Brain microvascular endothelial cell (primary cell): Measurements from ENCODE around the gene DCAF11.

ENCODE experiments used
- DNase-seq: peaks from one replicate; pipeline ENCODE4 v3.0.0-alpha.2; 2020
- H3K27ac ChIP-seq: fragments of 250-450 bp; sonication (Bioruptor Pico); 2 replicates; pipeline ENCODE4 v1.5.1; 2020; ENCODE audit warnings: mild to moderate bottlenecking, moderate library complexity
- H3K27me3 ChIP-seq: fragments of 250-450 bp; sonication (Bioruptor Pico); replicated peaks from 2 replicates; pipeline ENCODE4 v1.5.1; 2020; ENCODE audit warnings: mild to moderate bottlenecking
- H3K36me3 ChIP-seq: fragments of 250-450 bp; sonication (Bioruptor Pico); replicated peaks from 2 replicates; pipeline ENCODE4 v1.5.1; 2020; ENCODE audit warnings: mild to moderate bottlenecking
- H3K4me3 ChIP-seq: 2 replicates; pipeline ENCODE4 v1.5.1; 2011; ENCODE audit warnings: low read depth, mild to moderate bottlenecking, control low read depth, low read length, moderate library complexity
- in situ Hi-C: cut with HindIII; loops from 2 replicates; pipeline ENCODE4 v1.10.0; 2017; ENCODE audit warnings: low sequenced_read_pairs, low pct_ligation_motif_present
- TF ChIP-seq, protein P1 (sequence below): IDR thresholded peaks from 2 replicates; pipeline ENCODE4 v1.5.1; 2011; ENCODE audit warnings: low read depth, mild to moderate bottlenecking, moderate library complexity, low read length, control low read depth, inconsistent platforms; ENCODE audit errors: missing control alignments

The DCAF11 gene

DNA sequence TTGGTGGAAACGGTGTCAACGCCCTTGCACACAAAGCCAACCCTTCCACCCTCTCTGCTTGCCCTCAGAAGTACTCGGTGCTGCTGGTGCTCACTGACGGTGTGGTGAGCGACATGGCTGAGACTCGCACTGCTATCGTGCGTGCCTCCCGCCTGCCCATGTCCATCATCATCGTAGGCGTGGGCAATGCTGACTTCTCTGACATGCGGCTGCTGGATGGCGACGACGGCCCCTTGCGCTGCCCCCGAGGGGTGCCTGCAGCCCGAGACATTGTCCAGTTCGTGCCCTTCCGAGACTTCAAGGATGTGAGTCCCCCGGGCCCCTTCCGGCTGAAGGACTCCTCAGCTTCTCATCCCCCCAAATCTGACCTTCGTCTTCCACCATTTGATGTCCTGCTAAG is 37.5 kb upstream of the DCAF11 start:
- TF ChIP-seq, protein P1, sequence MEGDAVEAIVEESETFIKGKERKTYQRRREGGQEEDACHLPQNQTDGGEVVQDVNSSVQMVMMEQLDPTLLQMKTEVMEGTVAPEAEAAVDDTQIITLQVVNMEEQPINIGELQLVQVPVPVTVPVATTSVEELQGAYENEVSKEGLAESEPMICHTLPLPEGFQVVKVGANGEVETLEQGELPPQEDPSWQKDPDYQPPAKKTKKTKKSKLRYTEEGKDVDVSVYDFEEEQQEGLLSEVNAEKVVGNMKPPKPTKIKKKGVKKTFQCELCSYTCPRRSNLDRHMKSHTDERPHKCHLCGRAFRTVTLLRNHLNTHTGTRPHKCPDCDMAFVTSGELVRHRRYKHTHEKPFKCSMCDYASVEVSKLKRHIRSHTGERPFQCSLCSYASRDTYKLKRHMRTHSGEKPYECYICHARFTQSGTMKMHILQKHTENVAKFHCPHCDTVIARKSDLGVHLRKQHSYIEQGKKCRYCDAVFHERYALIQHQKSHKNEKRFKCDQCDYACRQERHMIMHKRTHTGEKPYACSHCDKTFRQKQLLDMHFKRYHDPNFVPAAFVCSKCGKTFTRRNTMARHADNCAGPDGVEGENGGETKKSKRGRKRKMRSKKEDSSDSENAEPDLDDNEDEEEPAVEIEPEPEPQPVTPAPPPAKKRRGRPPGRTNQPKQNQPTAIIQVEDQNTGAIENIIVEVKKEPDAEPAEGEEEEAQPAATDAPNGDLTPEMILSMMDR: no peak
- no peak overlapping the region for H3K27ac ChIP-seq
- H3K36me3 ChIP-seq: no peaks in the 10 kb centered on the region

DNA sequence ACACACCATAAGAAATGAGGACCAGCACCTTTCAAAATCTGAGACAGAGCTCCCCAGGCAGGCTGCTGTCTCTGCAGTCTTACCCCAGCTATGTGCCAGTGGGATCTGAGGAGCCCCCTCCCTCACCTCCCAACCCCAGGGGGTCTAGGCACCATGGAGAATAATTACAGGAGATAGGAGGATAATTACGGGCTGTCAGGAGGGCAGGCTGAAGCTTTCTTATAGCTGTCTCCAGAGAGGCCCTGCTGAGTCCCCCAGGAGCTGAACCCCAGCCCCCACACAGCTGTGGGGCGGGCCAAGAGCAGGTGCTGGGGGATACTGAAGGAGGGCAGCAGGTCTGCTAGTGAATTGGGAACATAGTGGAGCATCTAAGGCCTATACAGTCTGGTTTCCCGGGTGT is 36.4 kb upstream of the DCAF11 start:
- peaks cover 29% of the 10 kb centered on the region for H3K27me3 ChIP-seq
- in situ Hi-C loops: no loop called here
- no peak overlapping the region for H3K27ac ChIP-seq
- no peak for DNase-seq
- no peak overlapping the region for H3K4me3 ChIP-seq
- TF ChIP-seq, protein P1: no peak
- no peaks in the 10 kb centered on the region for H3K36me3 ChIP-seq

More for the DNA sequence above, 37.5 kb upstream of the DCAF11 start:
- Histone ChIP-seq H3K4me3 (no peak overlapping the region), H3K27me3 (peaks cover 20% of the 10 kb centered on the region)
- no peak for DNase-seq
- in situ Hi-C loops: no loop called here

DNA sequence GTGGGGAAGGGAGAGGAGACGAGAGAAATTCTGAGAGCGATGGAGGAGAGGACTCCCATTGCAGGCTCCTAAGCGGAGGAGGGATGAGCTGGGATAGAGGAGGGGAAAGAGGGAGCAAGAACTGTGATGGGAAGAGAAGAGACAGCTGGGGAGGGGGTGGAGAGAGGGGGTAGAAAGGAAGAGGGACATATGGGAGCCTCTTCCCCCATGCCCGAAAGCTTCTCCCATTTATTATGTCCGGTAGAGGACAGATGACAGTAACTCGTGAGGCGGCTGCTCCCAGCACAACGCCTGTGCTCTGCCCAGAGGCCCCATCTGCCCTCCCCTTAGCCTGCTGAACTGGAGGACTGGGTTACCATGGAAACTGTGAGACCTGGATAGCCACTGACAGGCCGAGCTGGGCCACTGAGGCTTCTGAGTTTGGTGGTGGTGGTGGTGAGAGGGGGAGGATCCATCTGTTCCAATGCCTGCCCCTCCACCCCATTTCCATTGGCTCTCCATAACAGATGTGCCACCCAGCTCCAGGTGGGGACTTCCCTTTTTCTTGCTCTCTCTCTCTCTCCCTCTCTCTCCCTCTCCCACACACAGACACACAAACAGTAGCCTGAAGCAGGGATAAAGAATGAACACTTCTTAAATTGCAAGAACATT is 35.0 kb upstream of the DCAF11 start:
- Histone ChIP-seq H3K4me3 (no peak overlapping the region), H3K27ac (no peak overlapping the region), H3K36me3 (no peaks in the 10 kb centered on the region), H3K27me3 (peaks cover 29% of the 10 kb centered on the region)
- TF ChIP-seq, protein P1: no peak
- no peak for DNase-seq
- in situ Hi-C loops: no loop called here

DNA sequence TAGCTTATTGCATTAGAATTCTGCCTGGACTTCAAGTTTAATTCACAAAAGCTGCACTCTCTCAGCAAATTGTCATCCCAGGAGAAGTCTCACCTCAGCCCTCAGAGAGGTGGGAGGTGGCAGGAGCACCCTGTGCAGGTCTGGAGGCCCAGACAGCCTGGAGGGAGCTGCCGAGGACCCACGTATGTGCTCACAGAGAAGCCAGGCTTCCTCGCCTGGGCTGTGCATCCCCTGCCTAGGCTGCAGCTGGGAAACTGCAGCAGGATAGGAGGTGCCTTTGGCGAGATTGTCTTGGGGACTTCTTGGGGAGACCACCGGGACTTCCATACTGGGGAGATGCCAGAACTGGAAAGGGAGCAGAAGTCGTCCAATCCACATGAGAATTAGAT is 34.4 kb upstream of the DCAF11 start:
- no peak overlapping the region for H3K27ac ChIP-seq
- no peak for DNase-seq
- in situ Hi-C loops: no loop called here
- TF ChIP-seq, protein P1: no peak
- H3K27me3 ChIP-seq: peaks cover 29% of the 10 kb centered on the region
- no peak overlapping the region for H3K4me3 ChIP-seq
- H3K36me3 ChIP-seq: no peaks in the 10 kb centered on the region

DNA sequence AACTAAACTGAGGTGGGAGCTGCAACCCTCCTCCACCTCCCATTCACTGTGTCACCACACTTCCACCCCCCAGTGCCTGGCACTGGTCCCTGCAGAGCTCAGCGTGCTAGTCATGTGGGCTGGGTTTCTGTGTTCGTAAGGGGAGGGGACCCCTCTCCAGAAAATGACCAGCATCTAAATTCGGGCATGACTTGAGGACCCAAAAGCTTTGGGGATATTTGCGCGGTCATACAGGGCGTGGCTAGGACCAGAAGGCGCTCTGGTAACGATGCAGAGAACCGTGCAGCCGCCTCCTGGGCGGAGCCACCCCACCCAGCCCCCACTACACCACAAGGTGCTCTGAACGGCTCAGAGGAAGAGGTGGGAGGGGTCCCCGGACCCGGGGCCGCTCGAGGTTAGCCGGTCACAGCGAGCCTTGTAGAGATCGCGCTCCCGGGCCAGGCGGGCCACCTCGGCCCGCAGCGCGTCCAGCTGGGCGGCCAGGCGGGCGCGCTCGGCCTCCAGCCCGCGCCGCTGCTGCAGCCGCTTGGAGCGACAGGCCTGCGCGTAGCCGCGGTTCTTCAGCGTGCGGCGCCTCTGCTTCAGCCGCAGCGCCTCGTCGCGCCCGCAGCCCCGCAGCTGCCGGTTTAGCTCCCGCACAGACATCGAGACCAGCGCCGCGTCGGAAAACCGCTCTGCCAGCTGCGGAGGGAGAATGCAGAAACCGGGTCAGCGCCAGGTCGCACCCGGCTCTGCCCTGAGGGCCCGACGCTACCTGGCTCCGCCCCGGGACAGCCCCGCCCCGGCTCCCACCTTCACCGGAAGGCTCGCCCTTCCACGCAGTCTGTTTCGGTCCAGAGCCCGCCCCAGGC is 33.5 kb upstream of the DCAF11 start:
- in situ Hi-C loops: no loop called here
- no peak for DNase-seq
- Histone ChIP-seq H3K27me3 (peaks cover 29% of the 10 kb centered on the region), H3K36me3 (no peaks in the 10 kb centered on the region), H3K27ac (no peak overlapping the region), H3K4me3 (peak overlapping the region; percentile 53)
- TF ChIP-seq, protein P1: peak; percentile 7
